PFSK-1 (cell line): ENCODE results near the gene SRPK2.

ENCODE experiments used
- FOXP2 ChIP-seq: optimal IDR thresholded peaks from 2 replicates; pipeline ENCODE3; 2011; ENCODE audit warnings: borderline replicate concordance, control low read depth, inconsistent platforms; ENCODE audit not compliant: insufficient read depth; ENCODE audit errors: extremely low read length, extremely low read depth
- POLR2AphosphoS5 ChIP-seq: IDR thresholded peaks from 2 replicates; pipeline ENCODE4 v1.6.1; 2012; ENCODE audit warnings: low read depth, mild to moderate bottlenecking, control low read depth, low read length, moderate library complexity
- SIN3A ChIP-seq: IDR thresholded peaks from 2 replicates; pipeline ENCODE4 v1.6.1; 2012; ENCODE audit warnings: mild to moderate bottlenecking, low read length, moderate library complexity, borderline replicate concordance; ENCODE audit not compliant: insufficient read depth
- TAF1 ChIP-seq: IDR thresholded peaks from 2 replicates; pipeline ENCODE4 v1.6.1; 2012; ENCODE audit warnings: low read length, control low read depth, borderline replicate concordance; ENCODE audit not compliant: insufficient read depth
- TF ChIP-seq, protein P1 (sequence below), 2 experiments: IDR thresholded peaks; 2 replicates each; pipeline versions ENCODE4 v1.6.1 to v1.8.0; 2011 to 2012; ENCODE audit warnings: low read depth in 2 of 2, low read length in 2 of 2, control low read depth in 1 of 2, inconsistent platforms in 1 of 2, mild to moderate bottlenecking in 1 of 2, moderate library complexity in 1 of 2; ENCODE audit not compliant: insufficient read depth in 1 of 2

The SRPK2 gene

GRCh38 chr7:105107458-105107857 is 281.3 kb downstream of the SRPK2 start:
- TF ChIP-seq FOXP2 (no peak), SIN3A (no peak), POLR2AphosphoS5 (no peak), TAF1 (no peak)
- TF ChIP-seq, protein P1, sequence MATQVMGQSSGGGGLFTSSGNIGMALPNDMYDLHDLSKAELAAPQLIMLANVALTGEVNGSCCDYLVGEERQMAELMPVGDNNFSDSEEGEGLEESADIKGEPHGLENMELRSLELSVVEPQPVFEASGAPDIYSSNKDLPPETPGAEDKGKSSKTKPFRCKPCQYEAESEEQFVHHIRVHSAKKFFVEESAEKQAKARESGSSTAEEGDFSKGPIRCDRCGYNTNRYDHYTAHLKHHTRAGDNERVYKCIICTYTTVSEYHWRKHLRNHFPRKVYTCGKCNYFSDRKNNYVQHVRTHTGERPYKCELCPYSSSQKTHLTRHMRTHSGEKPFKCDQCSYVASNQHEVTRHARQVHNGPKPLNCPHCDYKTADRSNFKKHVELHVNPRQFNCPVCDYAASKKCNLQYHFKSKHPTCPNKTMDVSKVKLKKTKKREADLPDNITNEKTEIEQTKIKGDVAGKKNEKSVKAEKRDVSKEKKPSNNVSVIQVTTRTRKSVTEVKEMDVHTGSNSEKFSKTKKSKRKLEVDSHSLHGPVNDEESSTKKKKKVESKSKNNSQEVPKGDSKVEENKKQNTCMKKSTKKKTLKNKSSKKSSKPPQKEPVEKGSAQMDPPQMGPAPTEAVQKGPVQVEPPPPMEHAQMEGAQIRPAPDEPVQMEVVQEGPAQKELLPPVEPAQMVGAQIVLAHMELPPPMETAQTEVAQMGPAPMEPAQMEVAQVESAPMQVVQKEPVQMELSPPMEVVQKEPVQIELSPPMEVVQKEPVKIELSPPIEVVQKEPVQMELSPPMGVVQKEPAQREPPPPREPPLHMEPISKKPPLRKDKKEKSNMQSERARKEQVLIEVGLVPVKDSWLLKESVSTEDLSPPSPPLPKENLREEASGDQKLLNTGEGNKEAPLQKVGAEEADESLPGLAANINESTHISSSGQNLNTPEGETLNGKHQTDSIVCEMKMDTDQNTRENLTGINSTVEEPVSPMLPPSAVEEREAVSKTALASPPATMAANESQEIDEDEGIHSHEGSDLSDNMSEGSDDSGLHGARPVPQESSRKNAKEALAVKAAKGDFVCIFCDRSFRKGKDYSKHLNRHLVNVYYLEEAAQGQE (IDR thresholded peaks at IDR 0.05; ENCODE audit: insufficient read depth in 1 of 2, low read depth in 2 of 2, low read length in 2 of 2), result no peak

DNA sequence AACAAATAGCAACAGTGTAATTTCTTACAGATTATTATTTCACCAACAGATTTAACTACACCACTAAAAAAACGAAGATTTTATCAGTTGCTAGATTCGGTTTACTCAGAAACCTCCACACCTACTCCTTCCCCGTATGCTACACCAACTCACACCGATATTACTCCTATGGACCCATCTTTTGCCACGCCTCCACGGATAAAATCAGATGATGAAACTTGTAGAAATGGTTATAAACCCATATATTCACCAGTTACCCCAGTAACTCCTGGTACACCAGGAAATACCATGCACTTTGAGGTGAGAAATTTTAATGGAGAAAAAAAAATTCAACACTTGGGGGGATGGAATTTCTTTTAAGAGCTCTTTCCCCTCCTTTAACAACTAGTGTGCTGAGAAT is 282.2 kb downstream of the SRPK2 start:
- TF ChIP-seq, protein P1 (IDR thresholded peaks at IDR 0.05; ENCODE audit: insufficient read depth in 1 of 2, low read depth in 2 of 2, low read length in 2 of 2), result no peak
- no peak for TF ChIP-seq TAF1
- TF ChIP-seq SIN3A, result no peak
- no peak for TF ChIP-seq FOXP2
- no peak for TF ChIP-seq POLR2AphosphoS5

- TF ChIP-seq, protein P1 (IDR thresholded peaks at IDR 0.05; ENCODE audit: insufficient read depth in 1 of 2, low read depth in 2 of 2, low read length in 2 of 2), result no peak
- TF ChIP-seq POLR2AphosphoS5 (no peak), SIN3A (no peak), FOXP2 (no peak), TAF1 (no peak)
Observed at GRCh38 chr7:105105579-105105978, 283.1 kb downstream of the SRPK2 start.

DNA sequence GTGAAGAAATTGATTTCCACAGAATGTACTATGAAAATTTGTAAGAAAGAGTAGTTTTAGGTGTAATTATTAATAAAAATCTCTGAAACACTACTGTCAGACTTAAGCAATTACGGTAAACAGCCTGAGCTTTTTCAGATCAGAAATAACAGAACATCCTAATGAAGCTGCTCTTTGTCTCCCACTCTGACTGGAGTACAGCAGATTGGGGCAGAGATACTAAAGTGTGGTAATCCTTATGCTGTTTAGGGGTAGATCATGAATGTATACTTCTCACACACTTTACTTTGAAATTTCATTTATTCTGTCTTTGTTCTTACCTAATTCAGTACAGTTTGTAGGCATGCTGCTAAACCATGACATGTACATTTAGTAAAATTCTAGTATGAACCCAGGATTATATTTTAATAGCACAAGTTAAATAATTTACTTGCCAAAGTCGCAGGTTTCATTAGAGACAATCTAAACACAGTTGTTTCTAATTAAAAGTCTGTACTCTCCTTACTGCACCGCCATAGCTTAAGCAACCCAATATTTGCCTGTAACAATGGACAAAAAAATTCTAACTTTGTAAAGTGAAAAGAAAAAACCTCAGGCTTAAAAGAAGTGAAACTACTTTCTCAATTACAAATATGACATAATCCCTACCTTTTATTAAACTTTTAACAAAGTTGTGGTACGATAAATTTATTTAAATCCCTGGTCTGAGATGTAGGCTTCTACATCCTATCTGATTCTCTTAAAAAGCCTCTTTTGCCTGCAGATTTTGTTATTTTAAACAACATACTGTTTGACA is 286.0 kb downstream of the SRPK2 start:
- TF ChIP-seq, protein P1 (IDR thresholded peaks at IDR 0.05; ENCODE audit: insufficient read depth in 1 of 2, low read depth in 2 of 2, low read length in 2 of 2), result no peak
- no peak for TF ChIP-seq SIN3A
- TF ChIP-seq TAF1, result no peak
- no peak for TF ChIP-seq POLR2AphosphoS5
- TF ChIP-seq FOXP2, result no peak
